ENCODE measurements around the gene C19orf44.
"Not testable (repeated sequence)": the region's sequence is repeated elsewhere in the genome, so short reads cannot be mapped to it uniquely, and the experiment has no call there.

Gene C19orf44

DNA sequence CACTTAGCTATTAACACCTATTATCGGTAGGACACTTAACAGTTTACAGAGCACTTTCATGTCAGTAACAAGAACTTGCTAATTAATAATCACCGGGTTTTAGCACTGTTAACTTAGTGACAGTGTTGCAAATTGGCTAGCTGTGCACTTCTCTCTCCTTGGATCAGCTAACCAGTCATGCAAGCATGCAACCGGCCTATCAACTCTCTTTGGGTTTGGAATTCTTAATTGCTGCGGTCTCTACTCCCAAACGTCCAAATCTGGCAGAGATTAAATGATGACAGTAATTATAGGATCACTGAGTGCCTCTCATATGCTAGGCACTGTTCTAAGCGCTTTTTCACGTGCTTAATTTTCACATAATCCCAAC is 25.7 kb upstream of the C19orf44 start:
- DNase-seq: no peak

GRCh38 chr19:16470911-16471811 is 25.0 kb upstream of the C19orf44 start:
- no peak for DNase-seq

GRCh38 chr19:16472559-16472899 is 23.7 kb upstream of the C19orf44 start:
- DNase-seq: not testable (repeated sequence)

DNA sequence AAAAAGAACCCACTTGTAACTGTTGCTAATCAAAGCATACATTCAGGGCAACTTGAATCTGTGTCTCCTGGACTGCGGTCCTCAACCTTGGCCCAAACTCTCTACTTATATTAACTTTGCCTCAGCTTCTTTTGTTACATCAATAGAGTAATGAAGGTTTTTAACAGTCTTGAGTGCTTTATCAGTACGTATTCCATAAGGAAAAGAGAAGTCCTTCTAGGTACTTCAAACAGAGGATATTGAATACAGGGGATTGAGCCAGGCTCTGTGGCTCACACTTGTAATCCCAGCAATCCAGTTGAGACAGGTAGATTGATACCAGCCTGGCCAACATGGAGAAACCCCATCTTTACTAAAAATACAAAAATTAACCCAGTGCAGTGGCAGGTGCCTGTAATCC is 23.2 kb upstream of the C19orf44 start:
- no peak for DNase-seq

DNA sequence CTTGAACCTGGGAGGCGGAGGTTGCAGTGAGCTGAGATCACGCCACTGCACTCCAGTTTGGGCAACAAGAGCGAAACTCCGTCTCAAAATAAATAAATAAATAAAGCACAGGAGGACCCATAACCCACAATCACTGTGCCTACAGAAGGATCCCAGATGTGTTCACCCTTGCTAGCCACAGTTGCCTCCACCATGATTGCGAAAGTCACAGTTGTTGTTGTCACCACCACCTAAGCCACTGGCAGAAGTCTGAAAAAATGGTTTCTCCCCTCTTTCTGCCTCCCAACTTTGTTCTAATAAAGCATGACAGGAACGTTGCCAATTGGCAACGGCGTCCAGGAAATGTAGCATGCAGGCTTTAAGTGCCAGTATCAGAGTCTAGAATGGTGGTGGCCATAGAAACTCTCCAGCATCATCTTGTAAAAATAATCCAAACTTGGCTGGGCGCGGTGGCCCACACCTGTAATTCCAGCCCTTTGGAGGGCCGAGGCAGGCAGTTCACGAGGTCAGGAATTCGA is 22.3 kb upstream of the C19orf44 start:
- no peak for DNase-seq

GRCh38 chr19:16476401-16476800 is 19.8 kb upstream of the C19orf44 start:
- DNase-seq: no peak

GRCh38 chr19:16477311-16477710 is 18.9 kb upstream of the C19orf44 start:
- DNase-seq: no peak

- no peak for DNase-seq
Observed at GRCh38 chr19:16482745-16483144, 13.4 kb upstream of the C19orf44 start.

GRCh38 chr19:16486476-16486875 is 9.7 kb upstream of the C19orf44 start:
- not testable (repeated sequence) for DNase-seq

DNA sequence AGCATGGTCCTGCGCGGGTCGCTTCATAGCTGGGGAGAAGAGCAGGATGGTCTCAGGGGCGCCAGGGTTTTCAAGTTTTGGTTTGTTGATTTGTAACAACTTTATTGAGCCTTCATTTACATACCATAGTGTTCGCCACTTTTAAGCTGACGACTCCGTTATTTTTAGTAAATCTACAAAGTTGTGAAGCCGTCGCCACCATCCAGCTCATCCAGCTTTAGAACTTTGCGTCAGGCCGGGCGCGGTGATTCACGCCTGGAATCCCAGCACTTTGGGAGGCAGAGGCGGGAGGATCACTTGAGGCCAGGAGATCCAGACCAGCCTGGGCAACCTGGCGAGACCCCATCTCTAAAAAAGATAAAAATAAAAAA is 404 bp downstream of the C19orf44 start:
- DNase-seq: no peak

GRCh38 chr19:16497042-16497441 is 848 bp downstream of the C19orf44 start:
- DNase-seq: no peak

- DNase-seq: no peak
Observed at GRCh38 chr19:16497837-16498236, 1.6 kb downstream of the C19orf44 start.

DNA sequence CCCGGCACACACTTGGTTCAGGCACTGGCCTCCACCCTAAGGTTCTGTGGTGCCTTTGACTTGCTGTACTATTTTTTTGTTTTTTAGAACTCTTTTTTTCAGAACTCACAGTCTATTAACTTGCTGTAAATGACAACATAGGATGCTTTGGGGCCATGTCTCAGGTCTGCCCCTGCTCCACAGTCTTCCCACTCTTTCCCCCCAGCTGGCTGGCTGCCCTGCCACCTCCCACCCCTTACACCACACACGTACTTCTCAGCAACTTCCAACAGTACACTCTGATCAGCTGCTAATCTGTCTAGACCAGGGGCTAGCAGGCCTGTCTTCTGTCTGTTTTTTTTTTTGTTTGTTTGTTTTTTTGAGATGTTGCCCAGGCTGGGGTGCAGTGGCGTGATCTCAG is 8.1 kb downstream of the C19orf44 start:
- no peak for DNase-seq

GRCh38 chr19:16506161-16506560 is 10.0 kb downstream of the C19orf44 start:
- DNase-seq: not testable (repeated sequence)

- no peak for DNase-seq
Observed at GRCh38 chr19:16506961-16507360, 10.8 kb downstream of the C19orf44 start.

GRCh38 chr19:16508546-16508945 is 12.4 kb downstream of the C19orf44 start:
- DNase-seq: no peak

GRCh38 chr19:16509141-16510061 is 13.2 kb downstream of the C19orf44 start:
- DNase-seq: no peak

GRCh38 chr19:16512611-16513010 is 16.4 kb downstream of the C19orf44 start:
- not testable (repeated sequence) for DNase-seq

DNA sequence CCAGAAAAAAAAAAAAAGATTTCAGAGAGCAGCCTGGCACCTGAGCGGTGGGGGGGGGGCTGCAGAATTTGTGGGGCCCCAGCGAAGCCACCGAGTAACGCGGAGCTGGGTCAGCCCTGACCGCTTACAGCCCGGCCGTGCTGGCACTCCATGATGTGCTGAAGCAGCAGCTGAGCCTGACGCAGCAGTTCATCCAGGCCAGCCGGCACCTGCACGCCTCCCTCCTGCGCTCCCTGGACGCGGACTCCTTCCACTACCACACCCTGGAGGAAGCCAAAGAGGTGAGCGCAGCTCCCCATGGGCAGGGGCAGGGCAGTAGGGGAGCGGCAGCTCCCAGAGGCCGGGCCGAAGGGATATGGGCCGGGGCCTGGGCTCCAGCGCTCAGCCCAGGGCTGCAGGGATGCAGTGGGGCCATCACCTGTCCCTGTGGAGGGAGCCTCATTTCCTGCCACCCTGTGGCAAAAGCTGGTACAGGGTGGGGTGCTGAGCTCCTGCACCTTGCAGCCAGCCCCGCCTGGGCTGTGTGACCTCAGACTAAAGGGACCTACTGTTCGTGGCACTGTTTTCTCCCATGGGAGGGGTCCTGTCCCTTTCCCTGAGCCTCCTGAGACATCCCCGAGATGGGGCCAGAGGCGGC is 18.3 kb downstream of the C19orf44 start:
- DNase-seq: no peak

- no peak for DNase-seq
Observed at GRCh38 chr19:16516381-16516780, 20.2 kb downstream of the C19orf44 start.

- no peak for DNase-seq
Observed at GRCh38 chr19:16516923-16517610, 20.9 kb downstream of the C19orf44 start.

DNA sequence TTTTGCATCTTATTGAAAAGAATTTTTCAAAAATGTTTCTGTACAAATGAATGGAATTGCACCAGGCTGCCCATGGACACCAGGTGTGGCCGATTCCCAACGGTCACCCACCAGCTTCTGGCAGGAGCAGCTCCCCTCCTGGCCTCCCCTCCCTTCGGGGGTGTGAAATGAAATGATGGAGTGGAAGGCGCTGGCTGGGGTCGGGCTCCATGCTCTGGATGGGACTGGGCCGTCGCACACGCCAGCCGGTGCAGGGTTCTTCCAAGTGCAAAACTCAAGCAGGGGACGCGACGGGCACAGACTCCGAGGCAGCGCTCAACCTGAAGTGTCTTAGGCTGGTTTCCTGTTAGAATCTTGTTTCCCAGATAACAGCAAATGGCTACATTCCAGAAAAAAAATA is 21.9 kb downstream of the C19orf44 start:
- no peak for DNase-seq
